Neural progenitor cell (in vitro differentiated cells): Measurements from ENCODE around the gene CACTIN. TPM values are rescaled to one million over a fixed set of nuclear protein-coding genes. Genes with fewer than 3 reads are reported as not detected.

Experiments used
- DNase-seq: peaks from one replicate; pipeline ENCODE4 v3.0.0-alpha.2; 2016; ENCODE audit warnings: low spot score
- H2AFZ ChIP-seq: fragments of 200-600 bp; sonication (generic); replicated peaks from 2 replicates; pipeline ENCODE4 v1.6.1; 2016; ENCODE audit warnings: antibody characterized with exemption
- H3F3A ChIP-seq: fragments of 200-600 bp; sonication (generic); 2 replicates; pipeline ENCODE4 v1.6.1; 2016; ENCODE audit warnings: antibody characterized with exemption, low read depth
- H3K27ac ChIP-seq: fragments of 200-600 bp; sonication (generic); 2 replicates; pipeline ENCODE4 v1.5.1; 2016; ENCODE audit warnings: mild to moderate bottlenecking
- H3K27me3 ChIP-seq: fragments of 200-600 bp; sonication (generic); 2 replicates; pipeline ENCODE4 v1.6.1; 2016; ENCODE audit warnings: mild to moderate bottlenecking, moderate library complexity
- H3K36me3 ChIP-seq: fragments of 200-600 bp; sonication (generic); 2 replicates; pipeline ENCODE4 v1.5.1; 2016
- H3K4me1 ChIP-seq: fragments of 200-600 bp; sonication (generic); 2 replicates; pipeline ENCODE4 v1.6.1; 2016; ENCODE audit warnings: mixed run types
- H3K4me2 ChIP-seq: fragments of 200-600 bp; sonication (generic); 2 replicates; pipeline ENCODE4 v1.6.1; 2016
- H3K4me3 ChIP-seq: fragments of 200-600 bp; sonication (generic); 2 replicates; pipeline ENCODE4 v1.5.1; 2016
- H3K79me2 ChIP-seq: fragments of 200-600 bp; sonication (generic); 2 replicates; pipeline ENCODE4 v1.6.1; 2016; ENCODE audit warnings: low read depth
- H3K9ac ChIP-seq: fragments of 200-600 bp; sonication (generic); 2 replicates; pipeline ENCODE4 v1.6.1; 2016
- H3K9me3 ChIP-seq: fragments of 200-600 bp; sonication (generic); 2 replicates; pipeline ENCODE4 v1.5.1; 2016; ENCODE audit warnings: low read depth
- H4K20me1 ChIP-seq: fragments of 200-600 bp; sonication (generic); 2 replicates; pipeline ENCODE4 v1.6.1; 2016; ENCODE audit warnings: low read depth
- H3K27ac Mint-ChIP-seq: 3 replicates; pipeline ENCODE4 v1.8.0; 2021; ENCODE audit warnings: mixed read lengths
- H3K27me3 Mint-ChIP-seq: 2 replicates; pipeline ENCODE4 v1.8.0; 2022; ENCODE audit warnings: low read depth, mild to moderate bottlenecking, inconsistent platforms, moderate library complexity, mixed read lengths; ENCODE audit not compliant: insufficient read depth
- H3K36me3 Mint-ChIP-seq: 3 replicates; pipeline ENCODE4 v1.8.0; 2021; ENCODE audit warnings: mixed read lengths
- H3K4me1 Mint-ChIP-seq: 3 replicates; pipeline ENCODE4 v1.8.0; 2021; ENCODE audit warnings: mixed read lengths
- H3K4me3 Mint-ChIP-seq: 3 replicates; pipeline ENCODE4 v1.8.0; 2021; ENCODE audit warnings: mild to moderate bottlenecking, moderate library complexity, mixed read lengths
- H3K9me3 Mint-ChIP-seq: 3 replicates; pipeline ENCODE4 v1.8.0; 2020; ENCODE audit warnings: mixed read lengths
- EZH2 ChIP-seq: fragments of 200-600 bp; sonication (generic); IDR thresholded peaks from 2 replicates; pipeline ENCODE4 v1.6.1; 2017; ENCODE audit warnings: antibody characterized with exemption, mild to moderate bottlenecking, moderate library complexity
- EZH2phosphoT487 ChIP-seq: fragments of 200-600 bp; sonication (generic); IDR thresholded peaks from 2 replicates; pipeline ENCODE4 v1.6.1; 2017; ENCODE audit warnings: antibody characterized with exemption
- total RNA-seq: library from RNA; depleted of rRNA; stranded (reverse); fragments of >200 nt; gene quantifications from 2 replicates; pipeline ENCODE4 v1.2.3, GENCODE V29; 2015; ENCODE audit warnings: low replicate concordance
- TF ChIP-seq, protein P1 (sequence below): fragments of 200-600 bp; sonication (generic); IDR thresholded peaks from 2 replicates; pipeline ENCODE4 v1.5.1; 2017; ENCODE audit warnings: antibody characterized with exemption, mild to moderate bottlenecking

The CACTIN gene
- total RNA-seq, 1 donor from 2014 or later: 6.0 TPM

DNA sequence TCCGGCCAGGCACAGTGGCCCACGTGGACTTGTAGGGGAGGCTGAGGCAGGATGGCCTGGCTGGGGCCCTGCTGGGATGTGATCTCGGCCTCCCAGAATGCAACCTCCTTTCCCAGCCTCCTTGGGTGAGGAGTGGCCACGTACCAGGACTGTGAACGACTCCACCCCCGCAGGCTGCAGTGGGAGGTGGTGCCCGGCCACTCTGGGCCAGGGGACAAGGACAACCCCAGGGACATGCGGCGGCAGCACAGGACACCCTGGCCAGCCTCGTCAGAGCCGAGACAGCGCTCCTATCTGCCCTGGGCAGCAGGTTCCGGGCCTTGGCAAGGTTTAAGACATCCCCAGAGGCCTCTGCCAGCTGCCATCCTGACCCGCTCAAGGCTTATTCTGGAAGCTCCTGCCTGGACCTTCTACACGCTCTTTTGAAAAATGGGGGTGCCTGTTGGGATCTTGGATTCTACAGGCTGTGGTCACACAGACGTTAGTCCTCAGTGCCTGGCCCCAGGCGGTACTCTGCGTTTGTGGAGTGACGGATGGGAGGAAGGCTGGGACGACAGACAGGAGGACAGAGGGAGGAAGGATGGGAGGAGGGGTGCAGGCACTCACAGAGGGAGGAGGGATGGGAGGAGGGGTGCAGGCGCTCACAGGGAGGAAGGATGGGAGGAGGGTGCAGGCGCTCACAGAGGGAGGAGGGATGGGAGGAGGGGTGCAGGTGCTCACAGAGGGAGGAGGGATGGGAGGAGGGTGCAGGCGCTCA lies 19.9 kb upstream of the CACTIN start:
- no peaks in the 10 kb centered on the region for H3K9me3 Mint-ChIP-seq
- H3K27me3 Mint-ChIP-seq: peaks cover 4% of the 10 kb centered on the region
- Histone ChIP-seq H3F3A (no peaks in the 10 kb centered on the region), H3K4me3 (no peak overlapping the region), H3K4me2 (no peak overlapping the region), H2AFZ (no peak overlapping the region), H3K9me3 (no peaks in the 10 kb centered on the region), H3K36me3 (no peaks in the 10 kb centered on the region), H3K9ac (no peak overlapping the region), H3K27ac (no peak overlapping the region), H3K79me2 (no peaks in the 10 kb centered on the region), H3K4me1 (no peaks in the 10 kb centered on the region), H3K27me3 (no peaks in the 10 kb centered on the region), H4K20me1 (peaks cover 14% of the 10 kb centered on the region)
- H3K27ac Mint-ChIP-seq: no peak overlapping the region
- no peak overlapping the region for H3K4me3 Mint-ChIP-seq
- DNase-seq: no peak
- no peaks in the 10 kb centered on the region for H3K4me1 Mint-ChIP-seq
- peaks cover 3% of the 10 kb centered on the region for H3K36me3 Mint-ChIP-seq
- no peak for TF ChIP-seq EZH2phosphoT487
- TF ChIP-seq, protein P1, sequence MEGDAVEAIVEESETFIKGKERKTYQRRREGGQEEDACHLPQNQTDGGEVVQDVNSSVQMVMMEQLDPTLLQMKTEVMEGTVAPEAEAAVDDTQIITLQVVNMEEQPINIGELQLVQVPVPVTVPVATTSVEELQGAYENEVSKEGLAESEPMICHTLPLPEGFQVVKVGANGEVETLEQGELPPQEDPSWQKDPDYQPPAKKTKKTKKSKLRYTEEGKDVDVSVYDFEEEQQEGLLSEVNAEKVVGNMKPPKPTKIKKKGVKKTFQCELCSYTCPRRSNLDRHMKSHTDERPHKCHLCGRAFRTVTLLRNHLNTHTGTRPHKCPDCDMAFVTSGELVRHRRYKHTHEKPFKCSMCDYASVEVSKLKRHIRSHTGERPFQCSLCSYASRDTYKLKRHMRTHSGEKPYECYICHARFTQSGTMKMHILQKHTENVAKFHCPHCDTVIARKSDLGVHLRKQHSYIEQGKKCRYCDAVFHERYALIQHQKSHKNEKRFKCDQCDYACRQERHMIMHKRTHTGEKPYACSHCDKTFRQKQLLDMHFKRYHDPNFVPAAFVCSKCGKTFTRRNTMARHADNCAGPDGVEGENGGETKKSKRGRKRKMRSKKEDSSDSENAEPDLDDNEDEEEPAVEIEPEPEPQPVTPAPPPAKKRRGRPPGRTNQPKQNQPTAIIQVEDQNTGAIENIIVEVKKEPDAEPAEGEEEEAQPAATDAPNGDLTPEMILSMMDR: no peak
- TF ChIP-seq EZH2: no peak

DNA sequence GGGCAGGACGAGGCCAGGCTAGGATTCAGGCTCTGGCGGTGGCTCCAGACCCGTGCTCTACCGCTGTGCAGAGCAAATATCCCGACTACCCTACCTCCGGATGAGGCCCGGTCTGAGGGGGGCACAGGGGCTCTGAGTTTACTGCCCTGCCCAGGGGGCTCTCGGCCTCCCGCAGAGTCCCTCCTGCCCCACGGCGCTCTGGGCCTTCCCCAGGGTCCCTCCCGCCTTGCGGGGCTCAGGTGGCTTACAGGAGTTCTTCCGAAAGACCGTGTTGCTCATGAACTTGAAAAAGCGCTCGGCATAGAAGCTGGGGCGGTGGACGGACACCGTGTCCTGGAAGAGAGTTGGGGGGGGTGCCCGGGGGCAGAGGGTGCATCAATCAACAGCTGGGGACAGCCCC lies 19.1 kb upstream of the CACTIN start:
- Histone ChIP-seq H3K27me3 (no peaks in the 10 kb centered on the region), H3K36me3 (no peaks in the 10 kb centered on the region), H3K4me1 (no peaks in the 10 kb centered on the region), H4K20me1 (peaks cover 14% of the 10 kb centered on the region), H3F3A (no peaks in the 10 kb centered on the region), H3K9ac (no peak overlapping the region), H3K9me3 (no peaks in the 10 kb centered on the region), H3K4me3 (no peak overlapping the region), H3K4me2 (no peak overlapping the region), H2AFZ (no peak overlapping the region), H3K79me2 (no peaks in the 10 kb centered on the region), H3K27ac (no peak overlapping the region)
- H3K4me1 Mint-ChIP-seq: no peaks in the 10 kb centered on the region
- H3K4me3 Mint-ChIP-seq: no peak overlapping the region
- no peak for DNase-seq
- no peak overlapping the region for H3K27ac Mint-ChIP-seq
- peaks cover 4% of the 10 kb centered on the region for H3K27me3 Mint-ChIP-seq
- H3K9me3 Mint-ChIP-seq: no peaks in the 10 kb centered on the region
- H3K36me3 Mint-ChIP-seq: peaks cover 3% of the 10 kb centered on the region
- TF ChIP-seq EZH2: no peak

DNA sequence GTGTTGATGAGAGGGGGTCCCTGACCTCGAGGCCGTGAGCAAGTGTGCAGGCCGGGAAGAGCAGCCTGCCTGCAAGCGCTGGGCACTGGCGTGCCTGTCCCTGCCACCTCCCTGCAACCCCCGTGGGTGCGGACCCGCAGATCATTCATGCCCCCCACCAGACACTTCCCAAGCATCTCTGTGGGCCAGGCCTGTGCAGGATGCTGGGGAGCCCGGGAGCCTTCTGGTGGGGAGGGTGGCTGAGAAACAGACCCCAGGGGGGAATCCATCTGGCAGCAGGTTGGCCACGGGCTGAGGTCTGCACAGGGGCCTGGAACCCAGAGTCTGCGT lies 18.4 kb upstream of the CACTIN start:
- no peak overlapping the region for H3K4me2 ChIP-seq
- no peak overlapping the region for H3K4me3 ChIP-seq
- no peaks in the 10 kb centered on the region for H3K36me3 ChIP-seq
- Mint-ChIP-seq H3K27me3 (peaks cover 2% of the 10 kb centered on the region), H3K9me3 (no peaks in the 10 kb centered on the region), H3K36me3 (peaks cover 2% of the 10 kb centered on the region), H3K4me3 (no peak overlapping the region), H3K4me1 (no peaks in the 10 kb centered on the region), H3K27ac (no peak overlapping the region)
- H3F3A ChIP-seq: no peaks in the 10 kb centered on the region
- H3K4me1 ChIP-seq: no peaks in the 10 kb centered on the region
- TF ChIP-seq EZH2 (no peak), EZH2phosphoT487 (no peak)
- TF ChIP-seq, protein P1: no peak
- H3K27me3 ChIP-seq: no peaks in the 10 kb centered on the region
- H3K9me3 ChIP-seq: no peaks in the 10 kb centered on the region
- H4K20me1 ChIP-seq: peaks cover 11% of the 10 kb centered on the region
- H2AFZ ChIP-seq: no peak overlapping the region
- H3K9ac ChIP-seq: no peak overlapping the region
- DNase-seq: no peak
- H3K79me2 ChIP-seq: no peaks in the 10 kb centered on the region
- no peak overlapping the region for H3K27ac ChIP-seq

DNA sequence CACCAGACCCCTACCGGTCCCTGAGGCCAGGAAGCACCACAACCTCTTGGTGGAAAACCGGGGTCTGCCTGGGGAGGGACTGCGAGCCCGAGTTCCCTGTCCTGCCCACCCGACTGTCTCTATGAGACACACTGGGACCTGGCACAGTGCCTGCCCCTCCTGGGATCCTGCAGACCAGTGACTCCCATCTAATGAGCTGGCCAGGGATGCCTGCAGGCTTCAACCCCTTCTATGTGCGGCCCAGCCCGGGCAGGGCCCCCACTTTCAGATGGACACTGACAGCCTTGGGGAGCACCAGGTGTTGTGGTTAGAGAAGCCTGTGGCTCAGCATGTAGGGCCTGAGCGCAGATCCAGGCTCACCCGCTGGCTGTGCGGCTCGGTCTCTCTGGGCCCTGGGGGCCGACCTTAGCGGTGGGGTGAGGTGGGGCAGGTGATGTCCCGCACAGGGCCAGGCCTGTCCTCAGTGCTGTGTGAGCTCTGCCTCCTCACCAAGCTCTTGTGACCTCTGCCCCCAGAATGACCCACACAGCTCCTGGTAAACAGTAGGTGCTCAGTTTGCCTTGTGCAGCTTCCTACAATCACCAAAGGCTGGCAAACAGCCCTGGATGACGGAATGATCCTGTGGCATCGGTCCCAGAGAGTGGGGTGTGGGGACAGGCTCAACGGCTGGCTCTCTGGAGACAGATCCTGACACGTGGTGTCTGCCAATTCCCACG lies 17.9 kb upstream of the CACTIN start:
- H2AFZ ChIP-seq: no peak overlapping the region

More for the DNA sequence above, 17.9 kb upstream of the CACTIN start:
- H3K4me2 ChIP-seq: no peak overlapping the region
- Mint-ChIP-seq H3K36me3 (peaks cover 4% of the 10 kb centered on the region), H3K27me3 (peaks cover 2% of the 10 kb centered on the region), H3K9me3 (no peaks in the 10 kb centered on the region), H3K4me3 (no peak overlapping the region), H3K4me1 (no peaks in the 10 kb centered on the region), H3K27ac (no peak overlapping the region)
- H3K4me3 ChIP-seq: no peak overlapping the region
- no peaks in the 10 kb centered on the region for H3K4me1 ChIP-seq
- no peaks in the 10 kb centered on the region for H3K79me2 ChIP-seq
- H3F3A ChIP-seq: no peaks in the 10 kb centered on the region
- H3K9me3 ChIP-seq: no peaks in the 10 kb centered on the region
- no peak overlapping the region for H3K9ac ChIP-seq
- no peaks in the 10 kb centered on the region for H3K36me3 ChIP-seq
- TF ChIP-seq EZH2 (no peak), EZH2phosphoT487 (no peak)
- TF ChIP-seq, protein P1: no peak
- no peak overlapping the region for H3K27ac ChIP-seq
- H4K20me1 ChIP-seq: peaks cover 9% of the 10 kb centered on the region
- no peaks in the 10 kb centered on the region for H3K27me3 ChIP-seq
- DNase-seq: no peak
